Hepatocyte (in vitro differentiated cells): Measurements from ENCODE around the gene SGSM1. TPM values are rescaled to one million over a fixed set of nuclear protein-coding genes. Genes with fewer than 3 reads are reported as not detected.

Source experiments
- DNase-seq: peaks from one replicate; pipeline ENCODE4 v3.0.0-alpha.2; 2016; ENCODE audit warnings: low spot score
- H2AFZ ChIP-seq: fragments of 200-600 bp; sonication (generic); 2 replicates; pipeline ENCODE4 v1.6.0; 2016; ENCODE audit warnings: antibody characterized with exemption, mild to moderate bottlenecking
- H3K27ac ChIP-seq: fragments of 200-600 bp; sonication (generic); 2 replicates; pipeline ENCODE4 v1.5.1; 2016; ENCODE audit warnings: mild to moderate bottlenecking
- H3K27me3 ChIP-seq: fragments of 200-600 bp; sonication (generic); 2 replicates; pipeline ENCODE4 v1.6.1; 2016
- H3K36me3 ChIP-seq: fragments of 200-600 bp; sonication (generic); replicated peaks from 2 replicates; pipeline ENCODE4 v1.5.1; 2016; ENCODE audit warnings: low read depth; ENCODE audit not compliant: insufficient read depth
- H3K4me1 ChIP-seq: fragments of 200-600 bp; sonication (generic); 2 replicates; pipeline ENCODE4 v1.5.1; 2016; ENCODE audit warnings: mild to moderate bottlenecking, moderate library complexity; ENCODE audit not compliant: insufficient read depth
- H3K4me2 ChIP-seq: fragments of 200-600 bp; sonication (generic); 2 replicates; pipeline ENCODE4 v1.6.0; 2016
- H3K4me3 ChIP-seq: fragments of 200-600 bp; sonication (generic); 2 replicates; pipeline ENCODE4 v1.5.1; 2016; ENCODE audit warnings: mild to moderate bottlenecking
- H3K79me2 ChIP-seq: fragments of 200-600 bp; sonication (generic); 2 replicates; pipeline ENCODE4 v1.6.0; 2017; ENCODE audit warnings: mild to moderate bottlenecking
- H3K9me2 ChIP-seq: fragments of 200-600 bp; sonication (generic); replicated peaks from 2 replicates; pipeline ENCODE4 v1.6.0; 2017; ENCODE audit warnings: mild to moderate bottlenecking; ENCODE audit not compliant: insufficient read depth
- H3K9me3 ChIP-seq: fragments of 200-600 bp; sonication (generic); 2 replicates; pipeline ENCODE4 v1.5.1; 2016; ENCODE audit warnings: low read depth, mild to moderate bottlenecking
- H4K20me1 ChIP-seq: fragments of 200-600 bp; sonication (generic); 2 replicates; pipeline ENCODE4 v1.6.0; 2016; ENCODE audit warnings: mild to moderate bottlenecking; ENCODE audit not compliant: insufficient read depth, poor library complexity, severe bottlenecking
- CTCF ChIP-seq: fragments of 200-600 bp; sonication (generic); IDR thresholded peaks from 2 replicates; pipeline ENCODE4 v1.5.1; 2016; ENCODE audit warnings: antibody characterized with exemption, mild to moderate bottlenecking; ENCODE audit not compliant: poor library complexity
- EZH2 ChIP-seq: fragments of 200-600 bp; sonication (generic); IDR thresholded peaks from 2 replicates; pipeline ENCODE4 v1.6.1; 2016; ENCODE audit warnings: antibody characterized with exemption, mild to moderate bottlenecking, borderline replicate concordance
- EZH2phosphoT487 ChIP-seq: fragments of 200-600 bp; sonication (generic); IDR thresholded peaks from one replicate; pipeline ENCODE4 v1.6.1; 2018; ENCODE audit warnings: antibody characterized with exemption, mild to moderate bottlenecking, low read depth, moderate library complexity; ENCODE audit not compliant: unreplicated experiment, severe bottlenecking
- WGBS: methylation state at CpG from one replicate; pipeline ENCODE4 v1.1.6; 2016; ENCODE audit warnings: low lambda C conversion rate; ENCODE audit errors: missing lambda C conversion rate; 5-methylcytosine and 5-hydroxymethylcytosine counted together
- polyA plus RNA-seq: library from polyadenylated mRNA; unstranded; fragments of >200 nt; fragmentation: Nextera tagmentation; extraction: Ambion mirVana; gene quantifications from 2 replicates; pipeline ENCODE4 v1.2.1, GENCODE V29; 2016
- total RNA-seq: library from RNA; depleted of rRNA; stranded (reverse); fragments of >200 nt; gene quantifications from 2 replicates; pipeline ENCODE4 v1.2.3, GENCODE V29; 2014

Gene SGSM1
- total and polyA plus RNA-seq, 2 experiments from 2014 or later, result 1.7 to 3.5 TPM

GRCh38 chr22:24938741-24939341, 132.8 kb downstream of the SGSM1 start:
- no peaks in the 10 kb centered on the region for H3K79me2 ChIP-seq
- no peaks in the 10 kb centered on the region for H3K36me3 ChIP-seq
- no peak overlapping the region for H2AFZ ChIP-seq
- TF ChIP-seq CTCF (peak; percentile 77), EZH2phosphoT487 (no peak), EZH2 (no peak)
- no peaks in the 10 kb centered on the region for H3K4me1 ChIP-seq
- no peaks in the 10 kb centered on the region for H3K9me2 ChIP-seq
- no peak overlapping the region for H3K4me3 ChIP-seq
- 28% methylated on average over 11 of the region's 11 CpGs for WGBS
- H3K27ac ChIP-seq, result no peak overlapping the region
- H3K4me2 ChIP-seq, result no peak overlapping the region
- DNase-seq, result peak; percentile 72
- H3K9me3 ChIP-seq, result no peaks in the 10 kb centered on the region
- H4K20me1 ChIP-seq, result no peaks in the 10 kb centered on the region
- H3K27me3 ChIP-seq, result no peaks in the 10 kb centered on the region

- Histone ChIP-seq H3K4me3 (no peak overlapping the region), H3K9me3 (no peaks in the 10 kb centered on the region), H3K27me3 (no peaks in the 10 kb centered on the region), H4K20me1 (no peaks in the 10 kb centered on the region), H3K4me1 (no peaks in the 10 kb centered on the region), H3K9me2 (no peaks in the 10 kb centered on the region), H2AFZ (no peak overlapping the region), H3K79me2 (no peaks in the 10 kb centered on the region), H3K4me2 (no peak overlapping the region), H3K36me3 (no peaks in the 10 kb centered on the region), H3K27ac (no peak overlapping the region)
- WGBS, result 98% methylated on average over 3 of the region's 3 CpGs
- no peak for DNase-seq
- TF ChIP-seq EZH2phosphoT487 (no peak), EZH2 (no peak), CTCF (no peak)
These were observed 136.3 kb downstream of the SGSM1 start for GRCh38 chr22:24942301-24942700.

GRCh38 chr22:24944217-24944937, 138.4 kb downstream of the SGSM1 start:
- peak; percentile 37 for DNase-seq
- Histone ChIP-seq H4K20me1 (no peaks in the 10 kb centered on the region), H3K36me3 (no peaks in the 10 kb centered on the region), H3K4me1 (no peaks in the 10 kb centered on the region), H3K9me3 (no peaks in the 10 kb centered on the region), H3K79me2 (no peaks in the 10 kb centered on the region), H3K27me3 (no peaks in the 10 kb centered on the region), H3K9me2 (no peaks in the 10 kb centered on the region), H2AFZ (no peak overlapping the region), H3K4me2 (no peak overlapping the region), H3K27ac (no peak overlapping the region), H3K4me3 (no peak overlapping the region)
- WGBS, result 90% methylated on average over 10 of the region's 10 CpGs
- TF ChIP-seq CTCF (no peak), EZH2phosphoT487 (no peak), EZH2 (no peak)
